Hepatocyte (in vitro differentiated cells): Measurements from ENCODE around the gene RPTOR. TPM values are rescaled to one million over a fixed set of nuclear protein-coding genes. Genes with fewer than 3 reads are reported as not detected.

ENCODE experiments used
- DNase-seq: peaks from one replicate; pipeline ENCODE4 v3.0.0-alpha.2; 2016; ENCODE audit warnings: low spot score
- H2AFZ ChIP-seq: fragments of 200-600 bp; sonication (generic); 2 replicates; pipeline ENCODE4 v1.6.0; 2016; ENCODE audit warnings: antibody characterized with exemption, mild to moderate bottlenecking
- H3K27ac ChIP-seq: fragments of 200-600 bp; sonication (generic); 2 replicates; pipeline ENCODE4 v1.5.1; 2016; ENCODE audit warnings: mild to moderate bottlenecking
- H3K27me3 ChIP-seq: fragments of 200-600 bp; sonication (generic); 2 replicates; pipeline ENCODE4 v1.6.1; 2016
- H3K36me3 ChIP-seq: fragments of 200-600 bp; sonication (generic); replicated peaks from 2 replicates; pipeline ENCODE4 v1.5.1; 2016; ENCODE audit warnings: low read depth; ENCODE audit not compliant: insufficient read depth
- H3K4me1 ChIP-seq: fragments of 200-600 bp; sonication (generic); 2 replicates; pipeline ENCODE4 v1.5.1; 2016; ENCODE audit warnings: mild to moderate bottlenecking, moderate library complexity; ENCODE audit not compliant: insufficient read depth
- H3K4me2 ChIP-seq: fragments of 200-600 bp; sonication (generic); 2 replicates; pipeline ENCODE4 v1.6.0; 2016
- H3K4me3 ChIP-seq: fragments of 200-600 bp; sonication (generic); 2 replicates; pipeline ENCODE4 v1.5.1; 2016; ENCODE audit warnings: mild to moderate bottlenecking
- H3K79me2 ChIP-seq: fragments of 200-600 bp; sonication (generic); 2 replicates; pipeline ENCODE4 v1.6.0; 2017; ENCODE audit warnings: mild to moderate bottlenecking
- H3K9me2 ChIP-seq: fragments of 200-600 bp; sonication (generic); replicated peaks from 2 replicates; pipeline ENCODE4 v1.6.0; 2017; ENCODE audit warnings: mild to moderate bottlenecking; ENCODE audit not compliant: insufficient read depth
- H3K9me3 ChIP-seq: fragments of 200-600 bp; sonication (generic); 2 replicates; pipeline ENCODE4 v1.5.1; 2016; ENCODE audit warnings: low read depth, mild to moderate bottlenecking
- H4K20me1 ChIP-seq: fragments of 200-600 bp; sonication (generic); 2 replicates; pipeline ENCODE4 v1.6.0; 2016; ENCODE audit warnings: mild to moderate bottlenecking; ENCODE audit not compliant: insufficient read depth, poor library complexity, severe bottlenecking
- EZH2 ChIP-seq: fragments of 200-600 bp; sonication (generic); IDR thresholded peaks from 2 replicates; pipeline ENCODE4 v1.6.1; 2016; ENCODE audit warnings: antibody characterized with exemption, mild to moderate bottlenecking, borderline replicate concordance
- EZH2phosphoT487 ChIP-seq: fragments of 200-600 bp; sonication (generic); IDR thresholded peaks from one replicate; pipeline ENCODE4 v1.6.1; 2018; ENCODE audit warnings: antibody characterized with exemption, mild to moderate bottlenecking, low read depth, moderate library complexity; ENCODE audit not compliant: unreplicated experiment, severe bottlenecking
- WGBS: methylation state at CpG from one replicate; pipeline ENCODE4 v1.1.6; 2016; ENCODE audit warnings: low lambda C conversion rate; ENCODE audit errors: missing lambda C conversion rate; 5-methylcytosine and 5-hydroxymethylcytosine counted together
- polyA plus RNA-seq: library from polyadenylated mRNA; unstranded; fragments of >200 nt; fragmentation: Nextera tagmentation; extraction: Ambion mirVana; gene quantifications from 2 replicates; pipeline ENCODE4 v1.2.1, GENCODE V29; 2016
- total RNA-seq: library from RNA; depleted of rRNA; stranded (reverse); fragments of >200 nt; gene quantifications from 2 replicates; pipeline ENCODE4 v1.2.3, GENCODE V29; 2014
- TF ChIP-seq, protein P1 (sequence below): fragments of 200-600 bp; sonication (generic); IDR thresholded peaks from 2 replicates; pipeline ENCODE4 v1.5.1; 2016; ENCODE audit warnings: antibody characterized with exemption, mild to moderate bottlenecking; ENCODE audit not compliant: poor library complexity

Gene RPTOR
- total and polyA plus RNA-seq, 2 experiments from 2014 or later = 14.1 to 20.6 TPM

DNA sequence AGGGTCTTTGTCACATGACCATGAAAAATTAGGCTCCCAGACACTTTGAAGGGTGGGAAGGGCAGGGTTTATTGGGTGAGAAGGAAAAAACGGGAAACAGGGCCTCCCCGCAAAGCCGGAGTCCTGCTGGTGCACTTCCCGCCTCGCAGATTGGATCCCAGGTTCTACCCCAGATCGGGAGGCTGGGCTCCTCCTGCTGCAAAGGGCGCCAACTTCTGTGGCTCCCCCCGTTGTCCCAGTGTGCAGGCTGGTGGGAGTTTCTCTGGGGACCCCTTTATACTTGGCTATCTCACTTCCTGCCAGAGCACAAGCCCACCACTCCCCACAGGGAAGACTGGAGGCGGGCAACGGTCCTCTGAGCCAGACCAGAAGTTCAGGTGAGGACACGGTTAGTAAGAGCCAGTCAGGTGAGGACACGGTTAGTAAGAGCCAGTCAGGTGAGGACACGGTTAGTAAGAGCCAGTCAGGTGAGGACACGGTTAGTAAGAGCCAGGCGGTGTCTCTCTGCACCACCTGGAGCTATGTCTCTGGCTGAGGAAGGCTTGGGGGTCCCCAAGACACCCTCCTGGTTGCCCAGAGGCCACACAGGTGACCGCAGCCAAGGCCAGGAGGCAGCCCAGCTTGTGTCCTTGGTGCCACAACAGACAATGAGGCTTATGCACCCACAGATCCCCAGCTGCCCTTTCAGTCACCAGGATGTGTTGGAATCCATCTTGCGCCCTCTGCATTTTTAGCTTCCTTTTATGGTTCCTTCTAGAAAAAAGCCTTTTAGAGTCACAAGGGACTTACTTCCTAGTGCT lies 398.9 kb downstream of the RPTOR start:
- Histone ChIP-seq H3K79me2 (no peaks in the 10 kb centered on the region), H4K20me1 (no peaks in the 10 kb centered on the region), H3K4me3 (no peak overlapping the region), H2AFZ (no peak overlapping the region), H3K9me3 (no peaks in the 10 kb centered on the region), H3K36me3 (no peaks in the 10 kb centered on the region), H3K4me1 (peaks cover 4% of the 10 kb centered on the region), H3K27ac (no peak overlapping the region), H3K4me2 (no peak overlapping the region), H3K9me2 (no peaks in the 10 kb centered on the region), H3K27me3 (no peaks in the 10 kb centered on the region)
- DNase-seq = no peak
- TF ChIP-seq, protein P1, sequence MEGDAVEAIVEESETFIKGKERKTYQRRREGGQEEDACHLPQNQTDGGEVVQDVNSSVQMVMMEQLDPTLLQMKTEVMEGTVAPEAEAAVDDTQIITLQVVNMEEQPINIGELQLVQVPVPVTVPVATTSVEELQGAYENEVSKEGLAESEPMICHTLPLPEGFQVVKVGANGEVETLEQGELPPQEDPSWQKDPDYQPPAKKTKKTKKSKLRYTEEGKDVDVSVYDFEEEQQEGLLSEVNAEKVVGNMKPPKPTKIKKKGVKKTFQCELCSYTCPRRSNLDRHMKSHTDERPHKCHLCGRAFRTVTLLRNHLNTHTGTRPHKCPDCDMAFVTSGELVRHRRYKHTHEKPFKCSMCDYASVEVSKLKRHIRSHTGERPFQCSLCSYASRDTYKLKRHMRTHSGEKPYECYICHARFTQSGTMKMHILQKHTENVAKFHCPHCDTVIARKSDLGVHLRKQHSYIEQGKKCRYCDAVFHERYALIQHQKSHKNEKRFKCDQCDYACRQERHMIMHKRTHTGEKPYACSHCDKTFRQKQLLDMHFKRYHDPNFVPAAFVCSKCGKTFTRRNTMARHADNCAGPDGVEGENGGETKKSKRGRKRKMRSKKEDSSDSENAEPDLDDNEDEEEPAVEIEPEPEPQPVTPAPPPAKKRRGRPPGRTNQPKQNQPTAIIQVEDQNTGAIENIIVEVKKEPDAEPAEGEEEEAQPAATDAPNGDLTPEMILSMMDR = no peak
- no peak for TF ChIP-seq EZH2
- no peak for TF ChIP-seq EZH2phosphoT487
- 88% methylated on average over 17 of the region's 17 CpGs for WGBS

GRCh38 chr17:80944326-80944725 lies 399.7 kb downstream of the RPTOR start:
- WGBS = 93% methylated on average over 9 of the region's 9 CpGs
- H3K27ac ChIP-seq = no peak overlapping the region

DNA sequence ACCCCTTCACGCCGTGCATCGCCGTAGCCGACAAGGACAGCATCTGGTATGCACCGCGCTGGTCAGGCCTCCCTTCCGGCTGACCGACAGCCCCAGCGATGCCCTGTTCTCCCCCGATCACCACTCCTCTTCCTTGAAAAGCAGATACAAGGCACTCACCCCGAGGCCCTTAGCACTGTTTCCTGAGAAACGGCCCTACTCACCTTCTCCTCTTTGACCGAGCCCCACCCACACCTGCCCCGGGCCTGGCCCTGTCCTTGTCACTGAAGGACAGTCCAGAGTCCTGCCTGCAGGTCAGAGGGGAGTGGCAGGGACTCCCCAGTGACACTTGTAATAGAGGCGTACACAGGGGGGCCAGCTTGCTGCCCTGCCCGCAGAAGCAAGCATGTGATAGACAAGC lies 401.1 kb downstream of the RPTOR start:
- TF ChIP-seq EZH2 (no peak), EZH2phosphoT487 (no peak)
- TF ChIP-seq, protein P1 = no peak
- no peaks in the 10 kb centered on the region for H3K79me2 ChIP-seq
- H4K20me1 ChIP-seq = no peaks in the 10 kb centered on the region
- no peak for DNase-seq
- no peaks in the 10 kb centered on the region for H3K9me3 ChIP-seq
- H3K27me3 ChIP-seq = no peaks in the 10 kb centered on the region
- no peak overlapping the region for H3K4me3 ChIP-seq
- H3K4me1 ChIP-seq = peaks cover 4% of the 10 kb centered on the region
- H2AFZ ChIP-seq = no peak overlapping the region
- WGBS = 92% methylated on average over 17 of the region's 17 CpGs
- H3K9me2 ChIP-seq = no peaks in the 10 kb centered on the region
- no peaks in the 10 kb centered on the region for H3K36me3 ChIP-seq
- H3K27ac ChIP-seq = no peak overlapping the region
- H3K4me2 ChIP-seq = no peak overlapping the region

More at GRCh38 chr17:80944326-80944725, 399.7 kb downstream of the RPTOR start:
- Histone ChIP-seq H3K4me3 (no peak overlapping the region), H3K36me3 (no peaks in the 10 kb centered on the region), H3K4me2 (no peak overlapping the region), H2AFZ (no peak overlapping the region), H3K9me2 (no peaks in the 10 kb centered on the region), H4K20me1 (no peaks in the 10 kb centered on the region), H3K4me1 (peaks cover 4% of the 10 kb centered on the region), H3K79me2 (no peaks in the 10 kb centered on the region), H3K27me3 (no peaks in the 10 kb centered on the region), H3K9me3 (no peaks in the 10 kb centered on the region)
- TF ChIP-seq, protein P1 = no peak
- no peak for TF ChIP-seq EZH2
- DNase-seq = no peak
